Thoracic aorta (tissue), 2 donors: ENCODE measurements around the gene PDGFD. TPM values are rescaled to one million over a fixed set of nuclear protein-coding genes. Genes with fewer than 3 reads are reported as not detected.

Experiments used
- ATAC-seq: fragments of 150-250 bp; one replicate; pipeline ENCODE4 v1.8.0; 2017; ENCODE audit warnings: low read depth; ENCODE audit not compliant: insufficient number of reproducible peaks, low FRiP score
- DNase-seq: peaks from one replicate; pipeline ENCODE4 v3.0.0-alpha.2; 2020; ENCODE audit warnings: low spot score
- H3K27ac ChIP-seq, 2 donors: fragments of 200-600 bp; sonication (generic); 1 replicate in 1 of 2; 2 replicates in 1 of 2; pipeline ENCODE4 v1.5.1; 2016; ENCODE audit warnings: mild to moderate bottlenecking in 2 of 2, moderate library complexity in 2 of 2
- H3K27me3 ChIP-seq: fragments of 200-600 bp; sonication (generic); replicated peaks from 2 replicates; pipeline ENCODE4 v1.6.0; 2016; ENCODE audit warnings: mild to moderate bottlenecking; ENCODE audit not compliant: insufficient read depth
- H3K36me3 ChIP-seq: fragments of 200-600 bp; sonication (generic); one replicate; pipeline ENCODE4 v1.5.1; 2016
- H3K4me1 ChIP-seq, 2 donors: fragments of 200-600 bp; sonication (generic); 1 replicate in 1 of 2; 2 replicates in 1 of 2; pipeline versions ENCODE4 v1.5.1 to v1.6.0; 2016; ENCODE audit warnings: low read depth in 2 of 2, mild to moderate bottlenecking in 1 of 2; ENCODE audit not compliant: control insufficient read depth in 1 of 2
- H3K4me3 ChIP-seq: fragments of 200-600 bp; sonication (generic); 2 replicates; pipeline ENCODE4 v1.5.1; 2016; ENCODE audit warnings: mild to moderate bottlenecking
- H3K9me3 ChIP-seq: fragments of 200-600 bp; sonication (generic); 2 replicates; pipeline ENCODE4 v1.5.1; 2016
- total RNA-seq, 2 donors: library from RNA; depleted of rRNA; stranded (reverse); fragments of >200 nt; gene quantifications; one replicate each; pipeline versions ENCODE4 v1.1.0 to v1.2.3, GENCODE V29; 2016
- TF ChIP-seq, protein P1 (sequence below): fragments of 200-600 bp; sonication (generic); IDR thresholded peaks from one replicate; pipeline ENCODE4 v1.5.1; 2019; ENCODE audit warnings: antibody characterized with exemption

PDGFD gene
- total RNA-seq, 2 donors from 2014 or later: 135 to 152 TPM

GRCh38 chr11:103889679-103890078 is 274.3 kb downstream of the PDGFD start:
- Histone ChIP-seq H3K27ac (no peak overlapping the region), H3K4me1 (peaks cover 0 to 6% of the 10 kb centered on the region in 2 donors), H3K9me3 (no peaks in the 10 kb centered on the region), H3K36me3 (no peaks in the 10 kb centered on the region), H3K27me3 (no peaks in the 10 kb centered on the region), H3K4me3 (no peak overlapping the region)
- DNase-seq: no peak
- ATAC-seq: no peak
- TF ChIP-seq, protein P1, sequence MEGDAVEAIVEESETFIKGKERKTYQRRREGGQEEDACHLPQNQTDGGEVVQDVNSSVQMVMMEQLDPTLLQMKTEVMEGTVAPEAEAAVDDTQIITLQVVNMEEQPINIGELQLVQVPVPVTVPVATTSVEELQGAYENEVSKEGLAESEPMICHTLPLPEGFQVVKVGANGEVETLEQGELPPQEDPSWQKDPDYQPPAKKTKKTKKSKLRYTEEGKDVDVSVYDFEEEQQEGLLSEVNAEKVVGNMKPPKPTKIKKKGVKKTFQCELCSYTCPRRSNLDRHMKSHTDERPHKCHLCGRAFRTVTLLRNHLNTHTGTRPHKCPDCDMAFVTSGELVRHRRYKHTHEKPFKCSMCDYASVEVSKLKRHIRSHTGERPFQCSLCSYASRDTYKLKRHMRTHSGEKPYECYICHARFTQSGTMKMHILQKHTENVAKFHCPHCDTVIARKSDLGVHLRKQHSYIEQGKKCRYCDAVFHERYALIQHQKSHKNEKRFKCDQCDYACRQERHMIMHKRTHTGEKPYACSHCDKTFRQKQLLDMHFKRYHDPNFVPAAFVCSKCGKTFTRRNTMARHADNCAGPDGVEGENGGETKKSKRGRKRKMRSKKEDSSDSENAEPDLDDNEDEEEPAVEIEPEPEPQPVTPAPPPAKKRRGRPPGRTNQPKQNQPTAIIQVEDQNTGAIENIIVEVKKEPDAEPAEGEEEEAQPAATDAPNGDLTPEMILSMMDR: no peak

GRCh38 chr11:103888541-103888951 is 275.4 kb downstream of the PDGFD start:
- Histone ChIP-seq H3K9me3 (no peaks in the 10 kb centered on the region), H3K36me3 (no peaks in the 10 kb centered on the region), H3K27ac (no peak overlapping the region), H3K4me1 (peaks cover 0 to 6% of the 10 kb centered on the region in 2 donors), H3K4me3 (no peak overlapping the region), H3K27me3 (no peaks in the 10 kb centered on the region)
- TF ChIP-seq, protein P1: no peak
- DNase-seq: no peak
- ATAC-seq: no peak

GRCh38 chr11:103887001-103887658 is 276.8 kb downstream of the PDGFD start:
- no peak for DNase-seq
- no peak overlapping the region for H3K27ac ChIP-seq
- no peak overlapping the region for H3K4me3 ChIP-seq
- ATAC-seq: no peak
- H3K36me3 ChIP-seq: no peaks in the 10 kb centered on the region
- no peaks in the 10 kb centered on the region for H3K9me3 ChIP-seq
- peaks cover 1 to 15% of the 10 kb centered on the region in 2 donors for H3K4me1 ChIP-seq
- no peaks in the 10 kb centered on the region for H3K27me3 ChIP-seq
- TF ChIP-seq, protein P1: no peak

- H3K27ac ChIP-seq: no peak overlapping the region
- no peak for DNase-seq
- ATAC-seq: no peak
- no peak overlapping the region for H3K4me3 ChIP-seq
- no peaks in the 10 kb centered on the region for H3K36me3 ChIP-seq
- no peaks in the 10 kb centered on the region for H3K27me3 ChIP-seq
- no peaks in the 10 kb centered on the region for H3K9me3 ChIP-seq
- TF ChIP-seq, protein P1: no peak
- H3K4me1 ChIP-seq: peaks cover 12 to 32% of the 10 kb centered on the region in 2 donors
These were observed 280.1 kb downstream of the PDGFD start for GRCh38 chr11:103883856-103884255.

- TF ChIP-seq, protein P1: no peak
These were observed 280.7 kb downstream of the PDGFD start for GRCh38 chr11:103883291-103883690.

More at GRCh38 chr11:103883291-103883690, 280.7 kb downstream of the PDGFD start:
- H3K27me3 ChIP-seq: no peaks in the 10 kb centered on the region
- H3K9me3 ChIP-seq: no peaks in the 10 kb centered on the region
- H3K27ac ChIP-seq: no peak overlapping the region
- DNase-seq (no peak), ATAC-seq (no peak)
- H3K36me3 ChIP-seq: no peaks in the 10 kb centered on the region
- no peak overlapping the region for H3K4me3 ChIP-seq
- peaks cover 12 to 32% of the 10 kb centered on the region in 2 donors for H3K4me1 ChIP-seq
